LNCAP (cell line): ENCODE measurements around the gene RNF180.

Experiments
- CTCF ChIP-seq: fragments of 450-650 bp; IDR thresholded peaks from 2 replicates; pipeline ENCODE4 v1.5.1; 2017; ENCODE audit warnings: mild to moderate bottlenecking

The RNF180 gene

GRCh38 chr5:64323591-64323990 is 157.9 kb downstream of the RNF180 start:
- no peak for TF ChIP-seq CTCF

- no peak for TF ChIP-seq CTCF
Observed at GRCh38 chr5:64330728-64331231, 165.1 kb downstream of the RNF180 start.

- TF ChIP-seq CTCF: no peak
Observed at GRCh38 chr5:64331597-64332277, 166.1 kb downstream of the RNF180 start.

GRCh38 chr5:64333886-64334285 is 168.2 kb downstream of the RNF180 start:
- no peak for TF ChIP-seq CTCF

GRCh38 chr5:64339769-64340168 is 174.1 kb downstream of the RNF180 start:
- no peak for TF ChIP-seq CTCF

- TF ChIP-seq CTCF: no peak
Observed at GRCh38 chr5:64340293-64340692, 174.7 kb downstream of the RNF180 start.

- no peak for TF ChIP-seq CTCF
Observed at GRCh38 chr5:64341340-64341739, 175.7 kb downstream of the RNF180 start.

GRCh38 chr5:64344501-64344900 is 178.9 kb downstream of the RNF180 start:
- no peak for TF ChIP-seq CTCF
